WTC11 (cell line): ENCODE results near the gene TOM1L2. TPM values are rescaled to one million over a fixed set of nuclear protein-coding genes. Genes with fewer than 3 reads are reported as not detected.

Experiments used
- ATAC-seq: fragments of 200-7000 bp; cut with Tn5 transposase; 2 replicates; pipeline ENCODE4 v1.10.0; 2021; ENCODE audit warnings: mild to moderate bottlenecking, moderate library complexity
- CTCF ChIA-PET: fragments of 300-600 bp; sonication (Branson Sonifier 250); formaldehyde crosslinking; loops from one replicate; lab custom pipeline; 2021; ENCODE audit warnings: antibody characterized with exemption; lab: Charles Lee
- POLR2A ChIA-PET: fragments of 350-600 bp; sonication (Branson Sonifier 250); formaldehyde crosslinking; loops from one replicate; lab custom pipeline; 2021; ENCODE audit warnings: antibody characterized with exemption; lab: Charles Lee
- DNase-seq: peaks from one replicate; pipeline ENCODE4 v3.0.0; 2021; ENCODE audit warnings: low spot score
- H3K27ac Mint-ChIP-seq: 2 replicates; pipeline ENCODE4 v1.8.0; 2021; ENCODE audit warnings: mixed read lengths
- H3K27me3 Mint-ChIP-seq: 2 replicates; pipeline ENCODE4 v1.8.0; 2021; ENCODE audit warnings: low read depth, mild to moderate bottlenecking, moderate library complexity, mixed read lengths
- H3K36me3 Mint-ChIP-seq: 2 replicates; pipeline ENCODE4 v1.8.0; 2021; ENCODE audit warnings: mixed read lengths
- H3K4me1 Mint-ChIP-seq: 2 replicates; pipeline ENCODE4 v1.8.0; 2022; ENCODE audit warnings: mixed read lengths
- H3K4me3 Mint-ChIP-seq: 2 replicates; pipeline ENCODE4 v1.8.0; 2021; ENCODE audit warnings: mild to moderate bottlenecking, moderate library complexity, mixed read lengths
- H3K9me3 Mint-ChIP-seq: 2 replicates; pipeline ENCODE4 v1.8.0; 2021; ENCODE audit warnings: mixed read lengths
- ATF6 ChIP-seq: sonication (generic); formaldehyde crosslinking; IDR thresholded peaks from 2 replicates; pipeline ENCODE4 v1.8.1; 2023; ENCODE audit warnings: mild to moderate bottlenecking, missing genetic modification reagents
- FOXP1 ChIP-seq: sonication (generic); formaldehyde crosslinking; IDR thresholded peaks from 2 replicates; pipeline ENCODE4 v1.8.0; 2022; ENCODE audit warnings: missing genetic modification reagents, mild to moderate bottlenecking, moderate library complexity, borderline replicate concordance
- GTF2I ChIP-seq: fragments of 250-450 bp; sonication (Bioruptor Pico); conservative IDR thresholded peaks from 2 replicates; pipeline ENCODE4 v1.4.0; 2021; ENCODE audit warnings: mild to moderate bottlenecking
- HMGA2 ChIP-seq: fragments of 250-450 bp; sonication (Bioruptor Pico); IDR thresholded peaks from 2 replicates; pipeline ENCODE4 v1.4.0; 2021; ENCODE audit warnings: mild to moderate bottlenecking, moderate library complexity
- MLX ChIP-seq: sonication (generic); formaldehyde crosslinking; IDR thresholded peaks from 2 replicates; pipeline ENCODE4 v1.8.1; 2023; ENCODE audit warnings: mild to moderate bottlenecking, missing genetic modification reagents, moderate library complexity
- NFATC4 ChIP-seq: fragments of 250-450 bp; sonication (Bioruptor Pico); IDR thresholded peaks from 2 replicates; pipeline ENCODE4 v1.9.0; 2021; ENCODE audit warnings: mild to moderate bottlenecking
- NR1H2 ChIP-seq: sonication (generic); formaldehyde crosslinking; IDR thresholded peaks from 2 replicates; pipeline ENCODE4 v1.9.0; 2021; ENCODE audit warnings: mild to moderate bottlenecking, moderate library complexity, missing genetic modification reagents
- NR2C2 ChIP-seq: sonication (generic); formaldehyde crosslinking; IDR thresholded peaks from 2 replicates; pipeline ENCODE4 v1.8.0; 2022; ENCODE audit warnings: mild to moderate bottlenecking, missing genetic modification reagents
- NR3C1 ChIP-seq: sonication (generic); formaldehyde crosslinking; conservative IDR thresholded peaks from 2 replicates; pipeline ENCODE4 v1.8.1; 2023; ENCODE audit warnings: low read depth, mild to moderate bottlenecking, missing genetic modification reagents
- OVOL2 ChIP-seq: fragments of 250-450 bp; sonication (Bioruptor Pico); IDR thresholded peaks from 2 replicates; pipeline ENCODE4 v1.9.0; 2021; ENCODE audit warnings: mild to moderate bottlenecking, borderline replicate concordance
- TEAD1 ChIP-seq: sonication (generic); formaldehyde crosslinking; IDR thresholded peaks from 2 replicates; pipeline ENCODE4 v1.8.0; 2022; ENCODE audit warnings: mild to moderate bottlenecking, missing genetic modification reagents
- USF2 ChIP-seq: sonication (generic); formaldehyde crosslinking; IDR thresholded peaks from 2 replicates; pipeline ENCODE4 v1.8.1; 2023; ENCODE audit warnings: mild to moderate bottlenecking, missing genetic modification reagents, moderate library complexity
- ZBTB21 ChIP-seq: sonication (generic); formaldehyde crosslinking; IDR thresholded peaks from 2 replicates; pipeline ENCODE4 v1.8.1; 2023; ENCODE audit warnings: mild to moderate bottlenecking, missing genetic modification reagents, borderline replicate concordance
- ZMAT4 ChIP-seq: fragments of 250-450 bp; sonication (Bioruptor Pico); IDR thresholded peaks from 2 replicates; pipeline ENCODE4 v1.9.0; 2021; ENCODE audit warnings: mild to moderate bottlenecking
- ZNF317 ChIP-seq: sonication (generic); formaldehyde crosslinking; IDR thresholded peaks from 2 replicates; pipeline ENCODE4 v1.8.1; 2023; ENCODE audit warnings: low read depth, mild to moderate bottlenecking, moderate library complexity, missing genetic modification reagents, borderline replicate concordance
- total RNA-seq: library from RNA; stranded (reverse); gene quantifications from 3 replicates; pipeline ENCODE4 v1.2.3, GENCODE V29; 2021
- TF ChIP-seq, protein P1 (sequence below): sonication (generic); formaldehyde crosslinking; conservative IDR thresholded peaks from 2 replicates; pipeline ENCODE4 v1.8.1; 2023; ENCODE audit warnings: mild to moderate bottlenecking, low read depth, missing genetic modification reagents, moderate library complexity
- TF ChIP-seq, protein P2 (sequence below): fragments of 250-450 bp; sonication (Bioruptor Pico); IDR thresholded peaks from 2 replicates; pipeline ENCODE4 v1.8.0; 2021; ENCODE audit warnings: mild to moderate bottlenecking
- TF ChIP-seq, protein P3 (sequence below): fragments of 250-450 bp; sonication (Bioruptor Pico); conservative IDR thresholded peaks from 2 replicates; pipeline ENCODE4 v1.9.0; 2021; ENCODE audit warnings: mild to moderate bottlenecking
- TF ChIP-seq, protein P4 (sequence below): sonication (generic); formaldehyde crosslinking; IDR thresholded peaks from 2 replicates; pipeline ENCODE4 v1.8.0; 2023; ENCODE audit warnings: missing genetic modification reagents
- TF ChIP-seq, protein P5 (sequence below): sonication (generic); formaldehyde crosslinking; IDR thresholded peaks from 2 replicates; pipeline ENCODE4 v1.8.0; 2023; ENCODE audit warnings: mild to moderate bottlenecking, missing genetic modification reagents

TOM1L2 gene
- total RNA-seq, 1 experiment from 2014 or later, result 6.4 TPM

GRCh38 chr17:18006495-18007239 is 34.5 kb upstream of the TOM1L2 start:
- peaks cover 4% of the 10 kb centered on the region; the same call in 1 of the 2 replicates for H3K4me1 Mint-ChIP-seq
- peak; percentile 60 for ATAC-seq
- DNase-seq, result peak; percentile 32
- no peaks in the 10 kb centered on the region for H3K9me3 Mint-ChIP-seq
- H3K36me3 Mint-ChIP-seq, result no peaks in the 10 kb centered on the region
- ChIA-PET CTCF (interaction anchor here (1.1 to 4.7 kb wide), 7 partner anchors 11 to 194 kb away, joined by 3 to 50 read pairs (median 7); no protein-coding TSS in a partner anchor), POLR2A (no interaction called here)
- H3K27me3 Mint-ChIP-seq, result no peaks in the 10 kb centered on the region
- H3K27ac Mint-ChIP-seq, result peak overlapping the region; percentile 73; the same call in 1 of the 2 replicates
- no peak overlapping the region; the same call in none of the 2 replicates for H3K4me3 Mint-ChIP-seq
- TF ChIP-seq OVOL2 (CRISPR knock-in tag), result no peak
- TF ChIP-seq NFATC4 (CRISPR knock-in tag), result no peak
- TF ChIP-seq NR1H2, result no peak
- TF ChIP-seq HMGA2, result no peak
- TF ChIP-seq USF2 (CRISPR knock-in tag), result no peak
- TF ChIP-seq ZMAT4 (CRISPR knock-in tag), result no peak
- no peak for TF ChIP-seq ATF6 (CRISPR knock-in tag)
- no peak for TF ChIP-seq NR2C2 (CRISPR knock-in tag)
- TF ChIP-seq, protein P1, sequence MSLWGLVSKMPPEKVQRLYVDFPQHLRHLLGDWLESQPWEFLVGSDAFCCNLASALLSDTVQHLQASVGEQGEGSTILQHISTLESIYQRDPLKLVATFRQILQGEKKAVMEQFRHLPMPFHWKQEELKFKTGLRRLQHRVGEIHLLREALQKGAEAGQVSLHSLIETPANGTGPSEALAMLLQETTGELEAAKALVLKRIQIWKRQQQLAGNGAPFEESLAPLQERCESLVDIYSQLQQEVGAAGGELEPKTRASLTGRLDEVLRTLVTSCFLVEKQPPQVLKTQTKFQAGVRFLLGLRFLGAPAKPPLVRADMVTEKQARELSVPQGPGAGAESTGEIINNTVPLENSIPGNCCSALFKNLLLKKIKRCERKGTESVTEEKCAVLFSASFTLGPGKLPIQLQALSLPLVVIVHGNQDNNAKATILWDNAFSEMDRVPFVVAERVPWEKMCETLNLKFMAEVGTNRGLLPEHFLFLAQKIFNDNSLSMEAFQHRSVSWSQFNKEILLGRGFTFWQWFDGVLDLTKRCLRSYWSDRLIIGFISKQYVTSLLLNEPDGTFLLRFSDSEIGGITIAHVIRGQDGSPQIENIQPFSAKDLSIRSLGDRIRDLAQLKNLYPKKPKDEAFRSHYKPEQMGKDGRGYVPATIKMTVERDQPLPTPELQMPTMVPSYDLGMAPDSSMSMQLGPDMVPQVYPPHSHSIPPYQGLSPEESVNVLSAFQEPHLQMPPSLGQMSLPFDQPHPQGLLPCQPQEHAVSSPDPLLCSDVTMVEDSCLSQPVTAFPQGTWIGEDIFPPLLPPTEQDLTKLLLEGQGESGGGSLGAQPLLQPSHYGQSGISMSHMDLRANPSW (CRISPR knock-in tag), result no peak
- TF ChIP-seq, protein P2, sequence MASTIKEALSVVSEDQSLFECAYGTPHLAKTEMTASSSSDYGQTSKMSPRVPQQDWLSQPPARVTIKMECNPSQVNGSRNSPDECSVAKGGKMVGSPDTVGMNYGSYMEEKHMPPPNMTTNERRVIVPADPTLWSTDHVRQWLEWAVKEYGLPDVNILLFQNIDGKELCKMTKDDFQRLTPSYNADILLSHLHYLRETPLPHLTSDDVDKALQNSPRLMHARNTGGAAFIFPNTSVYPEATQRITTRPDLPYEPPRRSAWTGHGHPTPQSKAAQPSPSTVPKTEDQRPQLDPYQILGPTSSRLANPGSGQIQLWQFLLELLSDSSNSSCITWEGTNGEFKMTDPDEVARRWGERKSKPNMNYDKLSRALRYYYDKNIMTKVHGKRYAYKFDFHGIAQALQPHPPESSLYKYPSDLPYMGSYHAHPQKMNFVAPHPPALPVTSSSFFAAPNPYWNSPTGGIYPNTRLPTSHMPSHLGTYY, result no peak

DNA sequence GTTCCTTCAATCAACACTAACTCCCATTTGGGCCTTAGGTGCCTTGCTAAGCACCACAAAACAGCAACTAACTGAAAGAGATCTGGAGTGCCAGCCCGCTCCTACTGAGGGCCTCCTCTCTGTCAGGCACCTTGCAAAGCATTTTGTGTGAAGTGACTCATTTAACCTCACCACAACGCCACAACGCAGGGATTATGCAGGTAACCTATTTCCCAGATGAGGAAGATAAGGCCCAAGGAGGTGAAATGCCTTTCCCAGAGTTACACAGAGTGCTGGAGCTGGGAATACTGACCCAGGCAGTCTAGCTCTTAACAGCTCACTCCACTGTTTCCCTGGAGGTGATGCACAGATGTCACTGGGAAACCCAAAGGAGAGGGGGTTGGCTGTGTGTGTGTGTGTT is 33.3 kb upstream of the TOM1L2 start:
- ChIA-PET CTCF (interaction anchor here (0.5 to 4.7 kb wide), 10 partner anchors 10 to 117 kb away, joined by 3 to 50 read pairs (median 4); partner anchors contain the start of genes ATPAF2, DRC3, GID4 and TOM1L2), POLR2A (no interaction called here)
- no peaks in the 10 kb centered on the region for H3K36me3 Mint-ChIP-seq
- DNase-seq (no peak), ATAC-seq (no peak)
- no peaks in the 10 kb centered on the region for H3K27me3 Mint-ChIP-seq
- H3K27ac Mint-ChIP-seq, result 0 out of 2 replicates have a peak overlapping the region, but pooled peaks have one; percentile 63
- no peaks in the 10 kb centered on the region for H3K9me3 Mint-ChIP-seq
- peaks cover 4% of the 10 kb centered on the region; the same call in 1 of the 2 replicates for H3K4me1 Mint-ChIP-seq
- no peak overlapping the region for H3K4me3 Mint-ChIP-seq
- TF ChIP-seq, protein P3, sequence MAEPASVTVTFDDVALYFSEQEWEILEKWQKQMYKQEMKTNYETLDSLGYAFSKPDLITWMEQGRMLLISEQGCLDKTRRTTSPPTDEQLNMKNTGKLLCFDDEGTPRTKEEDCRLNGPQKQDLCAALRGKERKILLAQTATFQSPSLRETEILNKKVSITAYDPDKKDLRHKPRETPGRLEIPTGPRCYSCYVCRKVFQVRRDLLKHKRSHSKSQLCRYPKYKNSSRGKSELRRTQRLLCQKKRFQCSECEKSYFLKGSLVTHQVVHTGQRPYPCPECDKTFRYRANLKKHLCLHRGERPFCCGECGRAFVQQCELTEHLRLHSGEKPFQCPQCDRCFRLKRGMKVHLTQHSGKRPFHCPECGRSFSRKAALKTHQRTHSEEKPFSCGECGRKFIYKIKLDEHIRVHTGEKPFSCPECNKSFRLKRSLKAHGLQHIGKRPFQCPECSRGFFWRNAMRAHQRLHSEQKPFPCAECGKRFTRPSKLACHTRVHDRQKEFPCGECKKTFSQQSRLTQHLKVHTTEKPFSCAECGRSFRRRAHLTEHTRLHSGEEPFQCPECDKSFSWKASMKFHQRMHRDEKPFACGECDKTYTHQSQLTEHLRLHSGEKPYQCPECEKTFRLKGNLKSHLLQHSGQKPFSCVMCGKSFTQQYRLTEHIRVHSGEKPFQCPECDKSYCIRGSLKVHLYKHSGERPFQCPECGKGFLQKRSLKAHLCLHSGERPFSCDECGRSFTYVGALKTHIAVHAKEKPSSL (CRISPR knock-in tag), result no peak
- TF ChIP-seq, protein P4, sequence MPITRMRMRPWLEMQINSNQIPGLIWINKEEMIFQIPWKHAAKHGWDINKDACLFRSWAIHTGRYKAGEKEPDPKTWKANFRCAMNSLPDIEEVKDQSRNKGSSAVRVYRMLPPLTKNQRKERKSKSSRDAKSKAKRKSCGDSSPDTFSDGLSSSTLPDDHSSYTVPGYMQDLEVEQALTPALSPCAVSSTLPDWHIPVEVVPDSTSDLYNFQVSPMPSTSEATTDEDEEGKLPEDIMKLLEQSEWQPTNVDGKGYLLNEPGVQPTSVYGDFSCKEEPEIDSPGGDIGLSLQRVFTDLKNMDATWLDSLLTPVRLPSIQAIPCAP, result no peak
- TF ChIP-seq ZNF317 (CRISPR knock-in tag) (no peak), GTF2I (CRISPR knock-in tag) (no peak), MLX (CRISPR knock-in tag) (no peak), FOXP1 (CRISPR knock-in tag) (no peak), TEAD1 (CRISPR knock-in tag) (no peak), NR3C1 (CRISPR knock-in tag) (no peak), ZBTB21 (no peak)
- TF ChIP-seq, protein P5, sequence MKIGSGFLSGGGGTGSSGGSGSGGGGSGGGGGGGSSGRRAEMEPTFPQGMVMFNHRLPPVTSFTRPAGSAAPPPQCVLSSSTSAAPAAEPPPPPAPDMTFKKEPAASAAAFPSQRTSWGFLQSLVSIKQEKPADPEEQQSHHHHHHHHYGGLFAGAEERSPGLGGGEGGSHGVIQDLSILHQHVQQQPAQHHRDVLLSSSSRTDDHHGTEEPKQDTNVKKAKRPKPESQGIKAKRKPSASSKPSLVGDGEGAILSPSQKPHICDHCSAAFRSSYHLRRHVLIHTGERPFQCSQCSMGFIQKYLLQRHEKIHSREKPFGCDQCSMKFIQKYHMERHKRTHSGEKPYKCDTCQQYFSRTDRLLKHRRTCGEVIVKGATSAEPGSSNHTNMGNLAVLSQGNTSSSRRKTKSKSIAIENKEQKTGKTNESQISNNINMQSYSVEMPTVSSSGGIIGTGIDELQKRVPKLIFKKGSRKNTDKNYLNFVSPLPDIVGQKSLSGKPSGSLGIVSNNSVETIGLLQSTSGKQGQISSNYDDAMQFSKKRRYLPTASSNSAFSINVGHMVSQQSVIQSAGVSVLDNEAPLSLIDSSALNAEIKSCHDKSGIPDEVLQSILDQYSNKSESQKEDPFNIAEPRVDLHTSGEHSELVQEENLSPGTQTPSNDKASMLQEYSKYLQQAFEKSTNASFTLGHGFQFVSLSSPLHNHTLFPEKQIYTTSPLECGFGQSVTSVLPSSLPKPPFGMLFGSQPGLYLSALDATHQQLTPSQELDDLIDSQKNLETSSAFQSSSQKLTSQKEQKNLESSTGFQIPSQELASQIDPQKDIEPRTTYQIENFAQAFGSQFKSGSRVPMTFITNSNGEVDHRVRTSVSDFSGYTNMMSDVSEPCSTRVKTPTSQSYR, result no peak
